KG1 (cell line): ENCODE results near the gene CUTA.
"Not testable (repeated sequence)": the region's sequence is repeated elsewhere in the genome, so short reads cannot be mapped to it uniquely, and the experiment has no call there.

Experiments used
- DNase-seq: peaks from one replicate; lab custom pipeline; 2025; lab: John Stamatoyannopoulos, UW

Gene CUTA

GRCh38 chr6:33367715-33368025, 50.2 kb downstream of the CUTA start:
- not testable (repeated sequence) for DNase-seq

DNA sequence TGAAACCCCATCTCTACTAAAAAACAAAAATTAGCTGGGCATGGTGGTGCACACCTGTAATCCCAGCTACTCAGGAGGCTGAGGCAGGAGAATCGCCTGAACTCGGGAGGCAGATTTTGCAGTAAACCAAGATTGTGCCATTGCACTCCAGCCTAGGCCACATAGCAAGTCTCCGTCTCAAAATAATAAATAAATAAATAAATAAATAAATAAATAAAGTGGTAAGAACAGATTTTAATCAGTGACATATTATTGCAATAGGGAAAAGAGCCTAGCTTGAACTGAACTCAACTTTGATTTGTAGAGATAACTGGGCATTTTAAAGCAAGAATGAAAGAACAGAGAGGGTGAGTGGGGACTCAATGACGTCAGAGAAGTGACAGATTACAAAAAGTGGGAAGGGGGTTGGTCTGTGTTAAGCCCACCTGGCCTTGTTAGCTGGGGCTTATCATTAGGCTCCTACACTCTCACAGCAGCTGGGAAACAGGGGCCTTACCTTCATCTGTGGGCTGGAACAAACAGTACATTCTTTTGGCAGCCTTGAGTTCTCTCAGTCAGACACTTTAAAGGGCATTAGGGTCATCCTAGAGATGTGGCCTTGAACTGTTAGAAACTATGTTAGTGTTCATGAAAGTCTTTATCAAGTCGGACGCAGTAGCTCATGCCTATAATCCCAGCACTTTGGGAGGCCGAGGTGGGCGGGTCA, 50.7 kb downstream of the CUTA start:
- no peak for DNase-seq
